Activated CD4-positive, alpha-beta T cell treated with anti-CD3 and anti-CD28 coated beads, Interleukin-2, amount 50 U/mL, for 48 hours (primary cell): ENCODE results near the gene LRRC47.
"Not testable (repeated sequence)": the region's sequence is repeated elsewhere in the genome, so short reads cannot be mapped to it uniquely, and the experiment has no call there.

Experiments used
- DNase-seq, 2 experiments: peaks; one replicate each; pipeline ENCODE4 v3.0.0-alpha.2; 2020

The LRRC47 gene

GRCh38 chr1:3771108-3772026 lies 24.9 kb downstream of the LRRC47 start:
- no peak for DNase-seq

DNA sequence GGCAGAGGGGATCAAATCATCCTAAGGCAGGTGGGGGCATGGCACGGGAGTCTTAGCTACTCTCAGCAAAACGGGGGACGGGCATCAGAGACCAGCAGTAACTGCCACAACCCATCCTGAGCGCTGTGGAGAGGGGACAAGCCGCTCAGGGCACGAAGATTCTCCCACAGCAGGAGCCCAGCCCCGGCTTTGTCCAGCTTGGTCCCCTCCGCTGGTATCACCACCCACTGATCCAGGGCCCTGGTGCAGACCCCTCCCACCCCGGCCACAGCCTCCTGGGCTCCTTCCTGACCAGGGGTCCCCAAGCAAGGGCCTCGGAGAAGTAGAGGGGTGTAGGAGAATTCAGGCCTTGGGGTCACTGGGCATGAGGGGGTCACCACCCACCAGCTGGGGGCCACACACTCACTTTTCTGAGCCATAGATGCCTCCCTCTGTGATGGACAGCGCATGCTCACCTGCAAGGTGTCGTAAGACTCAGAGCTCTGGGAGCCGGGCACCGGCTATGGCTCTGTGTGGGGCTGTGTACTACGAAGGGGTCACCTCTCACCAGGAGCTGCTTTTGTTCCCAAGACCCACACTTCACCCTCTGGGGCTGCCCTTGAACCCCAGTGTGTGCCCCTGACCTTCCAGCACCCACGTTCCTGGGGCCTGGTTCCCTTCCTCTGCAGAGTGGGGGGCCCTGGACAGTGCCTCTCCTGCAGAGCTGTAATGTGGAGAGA lies 26.1 kb downstream of the LRRC47 start:
- DNase-seq, result no peak

DNA sequence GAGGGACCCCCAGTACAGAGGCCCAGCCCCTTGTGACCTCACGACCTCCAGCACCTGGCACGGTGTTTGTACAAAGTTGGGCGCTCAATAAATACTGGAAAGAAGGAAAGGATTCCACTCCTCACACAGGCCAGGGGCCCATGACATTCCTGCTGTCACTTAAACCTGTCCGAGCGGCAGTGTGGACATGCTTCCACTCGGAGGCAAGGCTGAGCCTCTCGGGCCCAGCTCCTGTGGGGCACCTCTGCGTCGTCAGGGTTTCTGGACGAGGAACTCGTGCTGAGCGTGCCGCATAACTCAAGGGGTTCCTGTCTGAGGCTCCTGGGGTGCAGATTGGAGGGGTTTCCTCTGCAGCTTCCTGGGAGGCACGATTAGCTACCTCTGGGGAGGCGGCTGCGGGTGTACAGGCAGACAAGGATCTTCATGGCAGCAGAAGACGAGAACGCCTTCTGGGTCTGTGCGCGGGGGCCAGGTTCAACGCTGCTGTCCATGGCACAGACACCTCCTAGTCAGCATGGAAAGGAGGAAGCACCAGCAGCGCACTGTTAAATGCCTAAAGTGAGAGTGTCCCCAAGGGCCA lies 27.4 kb downstream of the LRRC47 start:
- no peak for DNase-seq

DNA sequence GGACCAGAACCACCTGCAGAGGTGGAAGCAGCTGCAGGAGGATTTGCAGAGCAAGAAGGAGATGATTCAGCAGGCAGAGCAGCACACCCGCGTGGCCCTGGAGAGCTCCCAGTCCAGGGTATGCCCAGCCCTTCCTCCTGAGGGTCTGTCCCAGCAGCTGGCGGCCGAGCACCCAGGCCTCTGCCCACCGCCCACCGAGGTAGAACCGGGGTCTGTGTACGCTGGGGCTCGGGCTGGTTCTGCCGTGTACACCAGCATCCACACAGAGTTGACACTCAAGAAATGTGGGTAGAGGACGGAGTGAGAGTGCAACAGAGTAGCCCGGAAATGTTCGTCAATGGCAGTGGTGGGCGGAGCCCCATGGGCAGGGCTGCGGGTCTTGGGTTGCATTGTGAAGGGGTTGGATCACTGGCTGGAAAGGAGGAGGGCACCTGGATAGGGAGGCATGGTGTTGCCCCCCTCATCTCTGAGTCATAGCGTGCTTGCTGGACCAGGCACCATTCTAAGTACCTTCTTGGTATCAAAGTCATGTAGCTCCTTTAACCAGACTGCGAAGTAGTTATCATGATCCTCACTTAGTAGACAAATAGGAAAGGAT lies 28.9 kb downstream of the LRRC47 start:
- DNase-seq, result no peak

DNA sequence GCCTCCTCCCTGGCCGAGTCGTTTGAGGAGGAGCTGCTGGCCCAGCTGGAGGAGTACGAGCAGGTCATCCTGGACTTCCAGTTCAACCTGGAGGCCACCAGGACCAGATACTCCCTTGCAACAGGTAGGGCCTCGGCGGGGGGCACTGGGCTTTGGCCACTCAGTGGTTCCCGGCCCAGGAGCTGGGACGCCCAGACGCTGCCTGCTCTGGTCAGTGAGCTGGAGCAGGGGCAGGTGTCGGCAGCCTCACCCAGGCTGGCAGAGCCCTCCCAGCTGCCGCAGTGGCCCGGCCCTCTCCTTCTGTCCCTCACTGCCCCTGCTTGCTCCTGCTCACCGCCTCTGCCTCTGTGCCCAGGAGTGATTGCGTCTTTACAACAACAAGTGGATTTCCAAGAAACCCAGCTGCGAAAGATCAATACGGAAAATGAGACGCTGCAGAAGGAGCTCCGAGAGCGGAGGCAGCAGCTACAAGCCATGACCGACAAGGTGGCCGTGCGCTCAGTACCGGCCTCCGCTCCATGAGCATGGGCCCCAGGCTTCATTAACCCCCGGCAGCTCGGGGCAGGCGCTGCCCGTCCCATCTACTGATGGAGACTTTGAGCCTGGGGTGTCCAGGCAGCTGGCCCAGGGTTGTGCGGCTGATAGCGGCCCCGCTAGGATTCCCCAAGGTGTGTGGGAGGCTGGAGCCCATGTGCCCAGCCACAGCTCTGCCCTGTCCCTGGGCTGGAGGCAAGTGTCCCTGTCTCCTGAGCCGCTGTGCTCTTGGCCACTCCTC lies 32.8 kb downstream of the LRRC47 start:
- DNase-seq, result no peak

- no peak for DNase-seq
Measured at GRCh38 chr1:3762873-3763228, 33.4 kb downstream of the LRRC47 start.

GRCh38 chr1:3762151-3762872 lies 34.0 kb downstream of the LRRC47 start:
- no peak for DNase-seq

DNA sequence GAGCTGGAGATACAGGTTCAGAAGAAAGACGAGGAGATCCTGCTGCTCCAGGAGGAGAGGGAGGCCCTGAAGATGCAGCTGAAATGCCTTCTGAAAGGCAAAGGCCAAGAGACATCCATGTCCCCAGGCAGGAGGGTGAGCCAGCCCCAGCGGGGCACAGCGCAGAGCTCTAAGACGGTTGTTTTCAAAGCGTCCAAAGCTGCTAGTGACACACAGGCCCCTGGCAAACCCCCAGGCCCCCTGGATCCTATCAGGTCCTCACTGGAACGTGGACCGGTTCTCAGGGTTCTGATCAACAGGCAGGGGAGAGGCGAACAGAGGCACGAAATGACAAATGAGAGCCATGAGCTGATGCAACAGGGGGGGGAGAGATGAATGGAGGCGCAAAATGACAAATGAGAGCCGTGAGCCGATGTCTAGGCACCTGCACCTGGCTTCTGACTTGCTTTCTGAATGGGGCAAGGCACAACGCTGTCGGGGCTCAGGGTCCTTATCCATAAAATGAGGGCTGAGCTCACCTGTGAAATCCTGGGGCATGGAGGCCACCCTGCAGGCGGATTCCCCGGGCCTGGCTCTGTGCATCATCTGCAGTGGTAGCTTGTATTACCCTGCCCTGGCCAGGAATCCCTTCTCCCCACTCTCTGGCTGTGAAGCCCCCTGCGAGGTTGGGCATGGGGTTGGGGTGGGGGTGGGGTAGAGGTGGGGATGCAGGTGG lies 34.8 kb downstream of the LRRC47 start:
- no peak for DNase-seq

DNA sequence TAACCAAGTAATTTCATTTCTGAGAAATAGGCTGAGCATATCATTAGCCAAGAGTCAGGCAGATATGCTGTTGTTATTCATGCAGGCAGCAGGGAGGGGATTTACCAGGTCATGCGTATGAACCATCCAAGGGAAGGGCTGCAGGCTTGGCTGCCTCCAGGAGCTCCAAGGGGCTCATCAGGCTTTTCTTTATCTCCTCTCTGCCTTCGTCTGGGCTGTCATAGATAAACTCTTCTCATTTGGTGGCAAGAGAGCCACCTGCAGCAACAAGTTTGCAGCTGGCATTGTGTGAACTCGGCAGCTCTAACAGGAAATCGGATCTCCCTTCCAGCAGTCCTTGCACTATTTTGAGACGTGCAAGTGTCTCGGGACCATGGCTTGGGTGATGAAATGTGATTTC lies 36.5 kb downstream of the LRRC47 start:
- no peak for DNase-seq

DNA sequence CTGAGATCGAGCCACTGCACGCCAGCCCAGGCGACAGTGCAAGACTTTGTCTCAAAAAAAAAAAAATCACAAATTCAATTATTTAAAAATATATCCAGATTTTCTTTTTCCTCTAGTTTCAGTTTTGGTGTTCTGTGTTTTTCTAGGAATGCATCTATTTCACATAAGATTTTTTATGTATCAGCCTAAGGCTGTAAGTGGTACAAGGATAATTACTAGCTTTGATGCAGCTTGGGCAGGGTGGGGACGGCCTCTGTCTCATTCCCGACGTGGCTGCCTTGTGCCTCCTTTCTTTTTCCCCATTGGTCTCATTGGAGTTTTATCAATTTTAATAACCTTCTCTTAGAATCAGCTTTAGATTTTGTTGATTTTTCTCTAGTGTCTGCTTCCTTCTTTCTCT lies 37.1 kb downstream of the LRRC47 start:
- no peak for DNase-seq

DNA sequence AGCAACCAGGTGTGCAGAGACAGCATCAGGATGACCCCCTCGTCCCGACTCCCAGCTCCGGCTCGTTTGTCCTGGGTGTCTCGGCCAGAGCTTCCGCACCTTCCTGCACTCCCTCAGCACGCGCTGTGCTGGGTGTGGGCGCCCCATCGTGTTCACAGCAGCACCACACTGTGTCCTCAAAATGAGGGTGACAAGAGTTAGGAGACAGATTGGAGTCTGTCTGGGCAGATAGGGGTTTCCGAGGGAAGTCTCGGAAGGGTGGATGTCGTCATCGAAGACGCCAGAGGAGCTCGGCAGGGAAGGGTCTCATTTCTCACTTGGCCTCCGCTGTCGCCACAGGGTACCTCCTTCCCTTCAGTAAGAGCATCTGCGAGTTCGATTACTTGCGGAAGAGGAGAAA lies 39.9 kb downstream of the LRRC47 start:
- no peak for DNase-seq

DNA sequence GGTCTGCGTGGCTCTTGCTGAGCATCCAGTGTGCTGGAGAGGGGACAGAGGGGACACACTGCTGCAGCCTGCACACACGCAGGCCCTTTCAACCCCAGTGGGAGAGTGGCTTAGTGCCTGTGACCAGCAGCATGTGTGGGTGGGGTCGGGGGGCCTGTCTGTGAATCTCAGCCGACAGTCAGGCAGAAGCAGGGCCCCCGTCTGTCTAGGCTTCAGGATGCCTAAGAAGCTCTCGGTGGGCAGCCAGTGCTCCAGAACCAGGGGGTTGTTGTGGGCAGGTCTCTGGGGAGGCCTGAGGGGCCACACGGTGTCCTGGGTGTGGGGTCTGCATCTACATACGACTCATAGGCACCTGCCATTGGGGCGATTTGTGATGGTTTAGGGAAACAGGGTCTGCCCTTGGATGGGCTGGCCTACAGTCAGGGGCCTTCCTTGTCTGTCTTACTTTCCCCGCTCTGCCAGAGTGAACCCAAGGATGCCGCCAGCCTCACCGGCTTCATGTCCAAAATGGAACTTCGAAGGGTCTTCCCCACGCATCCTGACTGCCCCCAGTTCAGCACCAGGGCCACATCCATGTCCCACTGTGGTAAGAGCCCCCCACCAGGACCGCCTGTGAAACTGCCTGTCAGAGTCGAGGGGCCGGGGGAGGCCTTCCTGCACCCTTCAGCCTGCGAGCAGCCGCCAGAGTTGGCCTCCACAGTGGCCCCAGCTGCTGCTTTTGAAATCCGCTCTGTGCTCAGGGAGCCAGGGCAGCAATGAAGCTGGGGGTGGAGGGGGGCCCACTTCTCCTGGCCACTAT lies 42.4 kb downstream of the LRRC47 start:
- no peak for DNase-seq

- DNase-seq, result no peak
Measured at GRCh38 chr1:3752400-3752945, 43.8 kb downstream of the LRRC47 start, which contains the start of gene CCDC27. Gene CCDC27, plus strand, starts transcription at chr1:3752450. Its CDS starts 32 bp downstream, at chr1:3752482.

GRCh38 chr1:3750741-3751140 lies 45.6 kb downstream of the LRRC47 start:
- no peak for DNase-seq

DNA sequence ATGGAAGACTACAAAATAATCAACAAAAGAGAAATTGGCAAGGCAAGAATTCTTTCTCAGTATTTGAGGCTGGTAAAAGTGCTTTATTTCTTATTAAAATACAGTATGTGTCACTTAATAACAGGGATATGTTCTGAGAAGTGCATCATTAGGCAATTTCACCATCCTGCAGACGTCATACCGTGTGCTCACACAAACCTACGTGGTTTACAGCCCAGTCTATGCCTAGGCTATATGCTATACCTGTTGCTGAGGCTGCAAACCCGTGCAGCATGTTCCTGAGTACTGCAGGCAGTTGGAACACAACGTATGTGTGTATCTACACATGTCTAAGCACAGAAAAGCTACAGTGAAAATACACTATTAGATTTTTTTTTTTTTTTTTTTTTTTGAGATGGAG lies 46.8 kb downstream of the LRRC47 start:
- DNase-seq, result no peak

GRCh38 chr1:3748316-3748900 lies 47.9 kb downstream of the LRRC47 start:
- not testable (repeated sequence) for DNase-seq

- DNase-seq, result no peak
Measured at GRCh38 chr1:3747903-3748302, 48.4 kb downstream of the LRRC47 start.

DNA sequence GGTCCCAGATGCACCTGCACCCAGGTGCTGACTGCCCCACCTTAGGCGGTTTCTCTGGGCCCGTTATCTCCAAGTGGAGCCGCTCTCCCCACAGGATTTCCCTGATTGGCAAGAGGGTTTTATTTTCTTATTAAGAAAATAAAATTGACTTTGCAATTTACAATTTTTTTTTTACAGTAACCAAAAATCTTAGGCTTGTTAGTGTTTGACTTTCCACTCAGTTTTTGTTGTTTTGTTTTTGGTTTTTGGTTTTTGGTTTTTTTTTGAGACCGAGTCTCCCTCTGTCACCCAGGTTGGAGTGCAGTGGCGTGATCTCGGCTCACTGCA lies 48.8 kb downstream of the LRRC47 start:
- DNase-seq, result no peak

DNA sequence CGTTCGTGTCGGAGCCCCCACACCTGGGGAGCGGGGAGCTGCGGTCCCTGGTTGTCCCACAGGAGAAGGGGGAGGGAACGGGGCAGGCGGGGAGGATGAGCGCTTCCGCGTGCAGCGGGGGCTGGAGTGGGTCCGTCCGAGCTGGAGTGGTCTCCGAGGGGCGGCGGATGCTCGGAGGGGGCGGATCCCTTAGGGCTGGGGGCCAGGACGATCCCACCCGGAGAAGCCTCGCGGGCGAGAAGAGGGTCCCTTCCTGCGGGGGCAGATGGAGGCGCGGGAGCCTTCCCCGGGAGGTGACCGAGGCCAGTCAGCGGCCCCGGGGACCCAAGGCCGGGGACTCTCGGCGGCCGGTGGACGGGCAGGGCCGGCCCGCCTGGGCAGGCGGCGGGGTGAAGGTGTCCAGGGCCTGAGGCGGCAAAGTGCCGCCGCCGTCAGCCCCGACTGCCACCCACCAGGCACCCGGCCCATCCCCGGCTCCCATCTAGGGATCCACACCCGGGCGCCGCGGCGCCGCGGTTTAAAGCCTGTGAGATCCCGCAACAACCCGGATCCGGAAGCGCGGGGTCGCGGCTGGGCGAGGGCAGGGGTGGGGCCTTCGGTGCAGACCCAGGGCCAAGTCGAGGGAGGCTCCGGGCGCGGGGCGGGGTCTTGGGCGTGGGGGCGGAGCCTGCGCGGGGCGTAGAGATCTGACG lies 49.3 kb downstream of the LRRC47 start:
- peak; percentile 95 to 96 for DNase-seq
